ENCODE results near the gene GALNT14.

The GALNT14 gene

DNA sequence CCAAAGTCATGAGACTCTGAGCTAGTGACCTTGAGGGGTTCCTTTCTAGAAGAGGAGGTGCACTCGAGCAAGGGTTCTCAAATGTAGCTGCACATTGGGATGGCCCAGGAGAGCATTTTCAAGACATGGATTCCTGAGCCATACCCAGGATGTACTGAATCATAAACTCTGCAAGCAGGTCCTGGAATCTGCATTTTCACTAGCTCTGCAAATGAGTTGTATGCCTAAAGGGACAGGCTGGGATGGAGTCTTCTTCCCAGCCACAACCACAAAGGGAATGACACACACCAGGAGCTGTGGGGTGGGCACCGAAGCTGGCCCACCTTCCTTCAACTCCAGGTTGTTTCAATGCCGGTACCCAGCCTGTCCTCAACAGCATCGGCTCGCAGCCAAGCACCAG, 90.6 kb downstream of the GALNT14 start:
- no peaks in the 10 kb centered on the region for H3K36me3 ChIP-seq (ENCODE audit: insufficient read depth, low read length)
- DNase-seq: no peak
- no peak for TF ChIP-seq EZH2 (IDR thresholded peaks at IDR 0.05; ENCODE audit: borderline replicate concordance, low read depth, low read length, severe bottlenecking)
- TF ChIP-seq, protein P1, sequence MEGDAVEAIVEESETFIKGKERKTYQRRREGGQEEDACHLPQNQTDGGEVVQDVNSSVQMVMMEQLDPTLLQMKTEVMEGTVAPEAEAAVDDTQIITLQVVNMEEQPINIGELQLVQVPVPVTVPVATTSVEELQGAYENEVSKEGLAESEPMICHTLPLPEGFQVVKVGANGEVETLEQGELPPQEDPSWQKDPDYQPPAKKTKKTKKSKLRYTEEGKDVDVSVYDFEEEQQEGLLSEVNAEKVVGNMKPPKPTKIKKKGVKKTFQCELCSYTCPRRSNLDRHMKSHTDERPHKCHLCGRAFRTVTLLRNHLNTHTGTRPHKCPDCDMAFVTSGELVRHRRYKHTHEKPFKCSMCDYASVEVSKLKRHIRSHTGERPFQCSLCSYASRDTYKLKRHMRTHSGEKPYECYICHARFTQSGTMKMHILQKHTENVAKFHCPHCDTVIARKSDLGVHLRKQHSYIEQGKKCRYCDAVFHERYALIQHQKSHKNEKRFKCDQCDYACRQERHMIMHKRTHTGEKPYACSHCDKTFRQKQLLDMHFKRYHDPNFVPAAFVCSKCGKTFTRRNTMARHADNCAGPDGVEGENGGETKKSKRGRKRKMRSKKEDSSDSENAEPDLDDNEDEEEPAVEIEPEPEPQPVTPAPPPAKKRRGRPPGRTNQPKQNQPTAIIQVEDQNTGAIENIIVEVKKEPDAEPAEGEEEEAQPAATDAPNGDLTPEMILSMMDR (IDR thresholded peaks at IDR 0.05; ENCODE audit: borderline replicate concordance, extremely low read depth, low read length, poor library complexity, severe bottlenecking): no peak
- H3K27me3 ChIP-seq (ENCODE audit: insufficient read depth, low read length, poor library complexity): no peaks in the 10 kb centered on the region
- no peaks in the 10 kb centered on the region for H4K20me1 ChIP-seq (ENCODE audit: insufficient read depth, low read length)
- H3K9me3 ChIP-seq (ENCODE audit: insufficient read depth, low read length, severe bottlenecking): no peaks in the 10 kb centered on the region
- no peak overlapping the region for H3K9ac ChIP-seq (ENCODE audit: low read depth, low read length)
- ATAC-seq (ENCODE audit: insufficient read depth, low read depth): no peak
- no peak overlapping the region for H3K4me3 ChIP-seq (ENCODE audit: low read depth in 1 of 2, low read length in 2 of 2)
- no peak overlapping the region for H3K4me2 ChIP-seq (ENCODE audit: insufficient read depth, low read length)
- H3K4me1 ChIP-seq (ENCODE audit: insufficient read depth, low read length): no peaks in the 10 kb centered on the region
- no peaks in the 10 kb centered on the region for H3K79me2 ChIP-seq (ENCODE audit: insufficient read depth, low read length)
- H2AFZ ChIP-seq (ENCODE audit: low read depth, low read length): no peak overlapping the region
- H3K27ac ChIP-seq (ENCODE audit: low read length): no peak overlapping the region

DNA sequence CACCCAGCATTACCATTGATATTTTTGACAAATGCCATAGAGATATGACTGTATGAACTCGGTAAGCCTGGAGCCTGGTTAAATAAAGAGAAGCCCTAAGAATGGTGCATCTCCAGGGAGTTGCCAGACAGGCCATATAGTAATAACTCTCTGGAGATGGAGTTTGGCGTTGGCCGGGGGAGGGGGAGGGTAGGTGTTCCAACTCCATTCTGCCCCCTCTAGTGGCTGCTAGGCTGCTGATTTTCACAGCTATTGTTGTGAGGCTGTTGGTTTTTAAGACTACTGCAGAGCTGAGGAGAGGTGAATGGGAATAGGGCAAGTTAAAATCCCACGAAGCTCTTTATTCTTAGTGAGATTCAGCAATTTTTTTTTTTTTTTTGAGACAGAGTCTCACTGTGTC, 99.9 kb downstream of the GALNT14 start:
- H3K36me3 ChIP-seq (ENCODE audit: insufficient read depth, low read length): no peaks in the 10 kb centered on the region
- DNase-seq (no peak), ATAC-seq (ENCODE audit: insufficient read depth, low read depth) (no peak)
- H3K4me2 ChIP-seq (ENCODE audit: insufficient read depth, low read length): no peak overlapping the region
- no peaks in the 10 kb centered on the region for H3K27me3 ChIP-seq (ENCODE audit: insufficient read depth, low read length, poor library complexity)
- H3K4me1 ChIP-seq (ENCODE audit: insufficient read depth, low read length): no peaks in the 10 kb centered on the region
- TF ChIP-seq, protein P1 (IDR thresholded peaks at IDR 0.05; ENCODE audit: borderline replicate concordance, extremely low read depth, low read length, poor library complexity, severe bottlenecking): no peak
- TF ChIP-seq EZH2 (IDR thresholded peaks at IDR 0.05; ENCODE audit: borderline replicate concordance, low read depth, low read length, severe bottlenecking): no peak
- no peak overlapping the region for H2AFZ ChIP-seq (ENCODE audit: low read depth, low read length)
- peaks cover 9% of the 10 kb centered on the region for H3K9me3 ChIP-seq (ENCODE audit: insufficient read depth, low read length, severe bottlenecking)
- no peak overlapping the region for H3K4me3 ChIP-seq (ENCODE audit: low read depth in 1 of 2, low read length in 2 of 2)
- H4K20me1 ChIP-seq (ENCODE audit: insufficient read depth, low read length): no peaks in the 10 kb centered on the region; the same call in 1 of the 2 replicates
- H3K9ac ChIP-seq (ENCODE audit: low read depth, low read length): no peak overlapping the region
- H3K79me2 ChIP-seq (ENCODE audit: insufficient read depth, low read length): no peaks in the 10 kb centered on the region
- H3K27ac ChIP-seq (ENCODE audit: low read length): no peak overlapping the region

DNA sequence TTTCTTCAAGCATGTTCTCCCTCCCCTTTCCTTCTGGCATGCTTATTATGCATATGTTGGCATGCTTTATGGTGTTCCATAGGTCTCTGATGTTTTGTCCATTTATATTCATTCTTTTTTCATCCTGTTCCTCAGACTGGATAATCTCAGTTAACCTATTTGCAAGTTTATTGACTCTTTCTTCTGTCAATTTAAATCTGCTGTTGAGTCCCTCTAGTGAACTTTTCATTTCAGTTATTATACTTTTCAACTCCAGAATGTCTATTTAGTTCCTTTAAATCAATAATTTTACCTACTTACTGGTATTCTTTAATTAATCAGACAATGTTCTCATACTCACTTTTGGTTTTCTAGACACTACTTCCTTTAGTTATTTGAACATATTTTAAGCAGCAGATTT, 101.2 kb downstream of the GALNT14 start:
- H3K79me2 ChIP-seq (ENCODE audit: insufficient read depth, low read length): no peaks in the 10 kb centered on the region
- no peaks in the 10 kb centered on the region for H3K4me1 ChIP-seq (ENCODE audit: insufficient read depth, low read length)
- no peak overlapping the region for H3K4me3 ChIP-seq (ENCODE audit: low read depth in 1 of 2, low read length in 2 of 2)
- TF ChIP-seq, protein P1 (IDR thresholded peaks at IDR 0.05; ENCODE audit: borderline replicate concordance, extremely low read depth, low read length, poor library complexity, severe bottlenecking): no peak
- TF ChIP-seq EZH2 (IDR thresholded peaks at IDR 0.05; ENCODE audit: borderline replicate concordance, low read depth, low read length, severe bottlenecking): no peak
- peaks cover 9% of the 10 kb centered on the region for H3K9me3 ChIP-seq (ENCODE audit: insufficient read depth, low read length, severe bottlenecking)
- no peaks in the 10 kb centered on the region; the same call in 1 of the 2 replicates for H4K20me1 ChIP-seq (ENCODE audit: insufficient read depth, low read length)
- H3K27me3 ChIP-seq (ENCODE audit: insufficient read depth, low read length, poor library complexity): no peaks in the 10 kb centered on the region
- no peak overlapping the region for H3K27ac ChIP-seq (ENCODE audit: low read length)
- no peak for DNase-seq
- no peak overlapping the region for H3K9ac ChIP-seq (ENCODE audit: low read depth, low read length)
- H3K4me2 ChIP-seq (ENCODE audit: insufficient read depth, low read length): no peak overlapping the region
- H3K36me3 ChIP-seq (ENCODE audit: insufficient read depth, low read length): no peaks in the 10 kb centered on the region
- ATAC-seq (ENCODE audit: insufficient read depth, low read depth): no peak
- H2AFZ ChIP-seq (ENCODE audit: low read depth, low read length): no peak overlapping the region

DNA sequence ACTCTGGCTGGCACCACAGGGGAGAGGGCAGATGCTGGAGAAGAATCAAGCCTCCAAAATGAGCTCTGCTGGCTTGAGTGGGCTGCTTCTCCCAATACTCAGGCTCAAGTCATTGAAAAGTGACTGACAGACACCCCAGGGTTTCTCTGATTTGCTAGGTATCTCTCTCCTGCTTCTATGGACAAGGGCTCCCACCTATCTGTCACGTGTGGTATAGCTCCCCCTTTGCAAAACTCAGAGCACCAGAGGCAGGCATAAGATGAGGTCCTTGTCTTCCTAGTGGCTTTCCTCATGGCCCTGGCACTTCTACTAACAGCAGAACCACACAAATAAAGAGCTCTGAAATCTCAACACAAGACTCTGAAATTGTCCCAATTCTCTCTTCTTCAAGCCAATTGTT, 105.2 kb downstream of the GALNT14 start:
- TF ChIP-seq EZH2 (IDR thresholded peaks at IDR 0.05; ENCODE audit: borderline replicate concordance, low read depth, low read length, severe bottlenecking): no peak
- TF ChIP-seq, protein P1 (IDR thresholded peaks at IDR 0.05; ENCODE audit: borderline replicate concordance, extremely low read depth, low read length, poor library complexity, severe bottlenecking): peak; percentile 19
- H3K4me3 ChIP-seq (ENCODE audit: low read depth in 1 of 2, low read length in 2 of 2): no peak overlapping the region
- no peaks in the 10 kb centered on the region for H3K79me2 ChIP-seq (ENCODE audit: insufficient read depth, low read length)
- H3K9me3 ChIP-seq (ENCODE audit: insufficient read depth, low read length, severe bottlenecking): peaks cover 9% of the 10 kb centered on the region
- no peak overlapping the region for H3K27ac ChIP-seq (ENCODE audit: low read length)
- no peak for ATAC-seq (ENCODE audit: insufficient read depth, low read depth)
- H3K9ac ChIP-seq (ENCODE audit: low read depth, low read length): no peak overlapping the region
- DNase-seq: no peak
- no peaks in the 10 kb centered on the region for H4K20me1 ChIP-seq (ENCODE audit: insufficient read depth, low read length)
- H2AFZ ChIP-seq (ENCODE audit: low read depth, low read length): no peak overlapping the region
- H3K4me2 ChIP-seq (ENCODE audit: insufficient read depth, low read length): no peak overlapping the region
- no peaks in the 10 kb centered on the region for H3K36me3 ChIP-seq (ENCODE audit: insufficient read depth, low read length)
- no peaks in the 10 kb centered on the region for H3K27me3 ChIP-seq (ENCODE audit: insufficient read depth, low read length, poor library complexity)
- H3K4me1 ChIP-seq (ENCODE audit: insufficient read depth, low read length): no peaks in the 10 kb centered on the region
